Stimulated activated CD8-positive, alpha-beta memory T cell treated with anti-CD3 and anti-CD28 coated beads, Interleukin-15, amount 100 ng/mL, for 24 hours (primary cell): ENCODE data around the gene DNAH8.
"Not testable (repeated sequence)": the region's sequence is repeated elsewhere in the genome, so short reads cannot be mapped to it uniquely, and the experiment has no call there.

Source experiments
- DNase-seq: peaks from one replicate; pipeline ENCODE4 v3.0.0-alpha.2; 2020; ENCODE audit warnings: low read depth

DNAH8 gene

GRCh38 chr6:38843798-38844197 is 128.7 kb downstream of the DNAH8 start:
- DNase-seq: no peak

GRCh38 chr6:38845931-38846330 is 130.8 kb downstream of the DNAH8 start:
- no peak for DNase-seq

- DNase-seq: no peak
Measured at GRCh38 chr6:38846361-38846760, 131.2 kb downstream of the DNAH8 start.

GRCh38 chr6:38846844-38847243 is 131.7 kb downstream of the DNAH8 start:
- DNase-seq: no peak

- DNase-seq: no peak
Measured at GRCh38 chr6:38847497-38847896, 132.4 kb downstream of the DNAH8 start.

GRCh38 chr6:38848760-38849159 is 133.6 kb downstream of the DNAH8 start:
- no peak for DNase-seq

- no peak for DNase-seq
Measured at GRCh38 chr6:38852215-38852614, 137.1 kb downstream of the DNAH8 start.

GRCh38 chr6:38853236-38853635 is 138.1 kb downstream of the DNAH8 start:
- DNase-seq: no peak

- DNase-seq: no peak
Measured at GRCh38 chr6:38856492-38856891, 141.4 kb downstream of the DNAH8 start.

- no peak for DNase-seq
Measured at GRCh38 chr6:38857815-38858214, 142.7 kb downstream of the DNAH8 start.

- DNase-seq: no peak
Measured at GRCh38 chr6:38860041-38860440, 144.9 kb downstream of the DNAH8 start.

- DNase-seq: no peak
Measured at GRCh38 chr6:38861926-38862401, 146.9 kb downstream of the DNAH8 start.

- no peak for DNase-seq
Measured at GRCh38 chr6:38865521-38866174, 150.5 kb downstream of the DNAH8 start.

- DNase-seq: no peak
Measured at GRCh38 chr6:38867726-38868125, 152.6 kb downstream of the DNAH8 start.

GRCh38 chr6:38871741-38872568 is 156.8 kb downstream of the DNAH8 start:
- no peak for DNase-seq

GRCh38 chr6:38873001-38873400 is 157.9 kb downstream of the DNAH8 start:
- no peak for DNase-seq

GRCh38 chr6:38873816-38874215 is 158.7 kb downstream of the DNAH8 start:
- not testable (repeated sequence) for DNase-seq

GRCh38 chr6:38876475-38876874 is 161.4 kb downstream of the DNAH8 start:
- DNase-seq: no peak

- DNase-seq: no peak
Measured at GRCh38 chr6:38877721-38878120, 162.6 kb downstream of the DNAH8 start.

- no peak for DNase-seq
Measured at GRCh38 chr6:38882157-38882556, 167.0 kb downstream of the DNAH8 start.

GRCh38 chr6:38897507-38897906 is 182.4 kb downstream of the DNAH8 start:
- no peak for DNase-seq

- no peak for DNase-seq
Measured at GRCh38 chr6:38901802-38902522, 186.9 kb downstream of the DNAH8 start.

- DNase-seq: no peak
Measured at GRCh38 chr6:38906582-38906981, 191.5 kb downstream of the DNAH8 start.
